Mesenteric fat pad (tissue), 1 donor: ENCODE measurements around the gene FAAH. TPM values are rescaled to one million over a fixed set of nuclear protein-coding genes. Genes with fewer than 3 reads are reported as not detected.

Source experiments
- DNase-seq: peaks from one replicate; pipeline ENCODE4 v3.0.0-alpha.2; 2020; ENCODE audit warnings: low spot score
- total RNA-seq: library from RNA; stranded (reverse); fragmentation: NEBNext Ultra II Directional; extraction: Animal tissue kit (Norgen Biotek cat#: 25700); gene quantifications from one replicate; pipeline ENCODE4 v1.2.1, GENCODE V29; 2021
- donor health status: DM: yes; HTN: yes; CAD: no.

The FAAH gene
- total RNA-seq, 1 donor from 2014 or later, result 16.4 TPM

DNA sequence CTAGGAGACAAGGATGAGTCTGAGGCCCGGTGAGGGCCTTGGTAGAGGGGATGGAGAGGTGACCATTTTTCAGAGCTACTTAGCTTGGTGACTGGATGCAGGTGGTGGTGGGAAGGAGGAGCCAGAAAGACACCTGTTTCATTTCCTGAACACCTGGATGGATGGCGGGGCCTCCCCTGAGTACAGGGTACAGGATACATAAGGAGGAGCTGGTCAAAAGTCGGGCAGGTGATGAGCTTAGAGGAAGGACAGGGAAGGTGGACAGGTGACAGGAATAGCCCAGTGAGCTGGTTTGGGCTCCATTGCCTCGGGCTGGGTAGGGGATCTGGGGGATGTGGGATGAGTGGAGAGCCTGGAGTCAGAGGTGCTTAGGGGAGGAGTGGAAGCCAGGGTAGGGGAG is 6.3 kb downstream of the FAAH start:
- DNase-seq, result no peak

DNA sequence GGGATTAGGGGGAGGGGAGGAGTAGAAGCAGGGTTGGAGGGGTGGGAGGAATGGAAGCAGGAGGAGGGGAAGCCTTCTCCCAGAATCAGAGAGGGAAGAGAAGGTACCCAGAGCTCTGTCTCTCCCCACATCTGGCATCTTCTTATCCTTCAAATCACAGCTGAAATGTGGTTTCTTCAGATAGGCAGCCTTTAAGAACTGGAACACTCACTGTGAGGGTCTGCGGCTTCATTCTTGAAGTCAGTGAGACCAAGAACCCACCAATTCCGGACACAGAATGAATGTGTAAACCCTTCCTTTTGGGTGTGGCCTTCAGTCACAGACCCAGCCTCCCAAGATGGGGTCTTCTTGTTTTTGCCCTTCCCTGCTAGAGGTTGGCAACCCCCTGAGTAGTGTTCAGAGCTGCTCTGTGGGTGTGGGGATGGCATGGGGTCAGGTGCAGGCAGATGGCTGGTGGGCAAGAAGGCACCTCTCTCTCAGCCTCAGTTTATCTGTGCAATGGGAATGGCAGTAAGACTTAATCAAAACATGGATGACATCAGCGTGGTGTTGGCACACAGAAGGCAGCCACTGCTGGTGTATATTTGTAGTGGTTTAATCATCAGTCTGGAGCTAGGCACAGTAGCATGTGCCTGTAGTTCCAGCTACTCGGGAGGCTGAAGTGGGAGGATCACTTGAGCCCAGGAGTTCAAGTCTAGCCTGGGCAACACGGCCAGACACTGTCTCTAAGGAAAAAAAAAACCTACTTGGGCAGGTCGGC is 7.2 kb downstream of the FAAH start:
- DNase-seq, result no peak

DNA sequence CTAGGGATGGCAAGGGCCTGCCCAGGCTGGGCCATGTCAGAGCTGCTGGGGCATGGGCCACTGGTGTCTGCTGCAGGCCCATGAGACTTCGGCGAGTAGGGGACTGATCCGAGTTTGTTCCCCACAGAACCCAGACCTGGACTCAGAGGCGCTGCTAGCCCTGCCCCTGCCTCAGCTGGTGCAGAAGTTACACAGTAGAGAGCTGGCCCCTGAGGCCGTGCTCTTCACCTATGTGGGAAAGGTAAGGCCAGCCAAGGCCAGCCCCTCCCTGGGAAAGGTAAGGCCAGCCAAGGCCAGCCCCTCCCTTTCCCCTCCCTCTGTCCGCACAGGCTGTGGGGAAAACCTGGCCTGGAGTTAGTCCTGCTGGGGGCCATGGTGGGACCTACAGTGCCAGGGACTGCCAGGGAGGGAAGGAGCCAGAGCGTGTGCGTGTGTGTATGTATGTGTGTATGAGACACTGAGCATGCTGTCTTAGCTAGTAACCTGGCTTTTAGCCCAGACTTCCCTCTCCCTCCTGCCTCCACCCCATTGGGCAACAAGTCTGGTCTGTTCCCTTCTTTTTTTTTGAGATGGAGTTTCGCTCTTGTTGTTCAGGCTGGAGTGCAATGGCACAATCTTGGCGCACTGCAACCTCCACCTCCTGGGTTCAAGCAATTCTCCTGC is 8.0 kb downstream of the FAAH start:
- DNase-seq, result no peak

DNA sequence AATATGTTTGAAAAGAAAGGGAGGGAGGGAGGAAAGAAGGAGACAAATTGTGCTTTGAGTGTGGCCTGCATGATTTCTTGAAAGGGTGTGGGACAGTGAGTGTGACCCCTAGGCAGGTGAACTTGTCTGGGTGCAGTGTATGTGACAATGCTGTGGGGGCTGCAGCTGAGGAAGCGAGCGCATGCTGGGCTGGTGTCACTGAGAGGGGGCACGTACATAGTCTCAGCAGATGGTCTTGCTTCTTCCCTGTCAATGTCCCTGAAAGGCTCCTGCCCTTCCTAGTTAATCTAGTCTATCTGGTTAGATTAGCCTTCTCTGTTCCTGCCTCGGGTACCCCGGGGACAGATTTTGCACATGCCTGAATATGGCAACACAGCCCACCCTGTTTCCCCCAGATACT is 9.8 kb downstream of the FAAH start:
- DNase-seq, result no peak

DNA sequence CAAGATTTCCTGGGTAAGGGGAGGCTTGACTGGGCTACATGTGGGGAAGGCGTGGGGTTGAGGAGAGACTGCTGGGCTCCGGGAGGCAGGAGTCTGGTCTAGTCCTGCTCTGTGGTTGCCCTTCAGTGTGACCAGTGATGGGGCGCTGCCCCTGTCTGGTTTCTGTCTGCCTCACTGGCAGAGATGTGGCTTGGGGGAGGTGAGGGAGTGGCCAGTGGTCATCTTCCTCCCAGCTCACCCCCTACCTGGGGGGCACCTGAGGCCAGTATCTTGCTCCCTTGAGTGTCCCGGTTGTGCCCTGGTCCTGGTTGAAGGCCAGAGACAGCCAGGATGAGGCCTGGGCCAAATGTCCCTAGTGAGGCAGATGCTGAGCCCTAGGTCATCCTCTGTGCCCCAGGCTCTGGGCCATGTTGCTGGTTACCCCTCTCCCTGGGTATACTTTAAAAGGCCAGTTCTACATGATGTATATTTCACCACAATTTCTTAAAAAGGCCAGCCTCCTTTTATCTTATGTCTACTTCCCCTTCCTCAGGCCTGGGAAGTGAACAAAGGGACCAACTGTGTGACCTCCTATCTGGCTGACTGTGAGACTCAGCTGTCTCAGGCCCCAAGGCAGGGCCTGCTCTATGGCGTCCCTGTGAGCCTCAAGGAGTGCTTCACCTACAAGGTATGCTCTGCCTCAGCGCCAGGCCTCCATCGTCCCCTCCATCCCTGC is 10.5 kb downstream of the FAAH start:
- no peak for DNase-seq

DNA sequence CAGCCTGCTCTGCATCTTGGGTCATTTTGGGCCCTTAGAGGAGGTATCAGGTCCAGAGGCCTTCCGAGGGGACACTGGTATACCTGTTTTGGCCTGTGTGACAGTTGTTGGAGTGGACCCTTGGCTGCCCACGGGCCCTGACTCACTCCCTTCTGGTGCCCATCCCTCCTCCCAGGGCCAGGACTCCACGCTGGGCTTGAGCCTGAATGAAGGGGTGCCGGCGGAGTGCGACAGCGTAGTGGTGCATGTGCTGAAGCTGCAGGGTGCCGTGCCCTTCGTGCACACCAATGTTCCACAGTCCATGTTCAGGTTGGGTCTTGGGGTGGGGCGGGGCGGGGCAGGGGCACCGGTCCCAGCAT is 11.1 kb downstream of the FAAH start:
- DNase-seq, result no peak

GRCh38 chr1:46405724-46406123 is 11.6 kb downstream of the FAAH start:
- no peak for DNase-seq

DNA sequence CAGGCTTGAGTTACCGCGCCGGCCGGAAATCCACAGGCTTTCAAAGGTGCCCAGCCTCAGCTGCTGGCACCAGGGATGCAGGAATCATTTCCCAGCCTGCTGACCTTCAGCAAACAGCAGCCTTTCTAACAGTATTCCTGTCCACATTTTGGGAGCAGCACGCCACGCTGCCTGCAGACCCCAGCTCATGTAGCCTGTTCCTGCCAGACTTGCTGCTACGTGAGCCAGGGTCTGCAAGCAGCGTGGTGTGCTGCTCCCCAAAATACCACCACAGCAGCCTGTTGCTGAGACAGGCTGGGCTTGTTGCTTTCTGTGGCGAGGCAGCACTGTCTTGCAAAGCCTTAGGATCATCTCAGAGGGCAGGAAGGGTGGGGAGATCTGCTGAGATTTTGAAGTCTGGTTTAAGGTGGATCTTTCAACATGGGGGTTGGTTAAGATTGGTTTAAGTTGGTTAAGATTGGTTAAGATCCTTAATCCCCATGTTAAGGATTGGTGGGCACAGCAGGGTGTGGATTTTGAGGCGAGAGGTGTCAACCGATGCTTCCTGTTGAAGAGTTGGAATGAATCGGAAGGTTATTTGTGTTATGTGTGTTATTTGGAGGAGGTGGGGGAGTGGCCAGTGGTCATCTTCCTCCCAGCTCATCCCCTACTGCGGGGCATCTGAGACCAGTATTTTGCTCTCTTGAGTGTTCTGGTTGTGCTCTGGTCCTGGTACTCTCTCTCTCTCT is 12.9 kb downstream of the FAAH start:
- DNase-seq, result no peak

DNA sequence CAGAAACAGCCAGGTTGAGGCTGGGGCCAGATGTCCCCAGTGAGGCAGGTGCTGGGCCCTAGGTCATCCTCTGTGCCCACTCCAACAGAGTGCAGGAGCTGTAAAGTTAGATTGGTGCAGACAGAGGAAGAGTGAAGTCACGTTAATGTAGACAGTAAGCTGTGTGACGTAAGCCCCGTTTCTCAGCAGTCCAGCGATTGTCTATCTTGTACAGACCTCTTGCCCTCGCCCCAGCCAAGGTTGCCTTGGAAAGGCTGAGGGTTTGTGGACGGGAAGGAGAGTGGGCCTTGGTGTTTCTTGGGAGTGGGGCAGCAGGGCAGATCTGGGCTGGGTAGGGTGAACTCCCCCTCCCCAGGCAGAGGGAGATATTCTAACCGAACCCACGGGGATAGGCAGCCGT is 13.5 kb downstream of the FAAH start:
- no peak for DNase-seq

GRCh38 chr1:46408356-46409062 is 14.4 kb downstream of the FAAH start:
- no peak for DNase-seq

DNA sequence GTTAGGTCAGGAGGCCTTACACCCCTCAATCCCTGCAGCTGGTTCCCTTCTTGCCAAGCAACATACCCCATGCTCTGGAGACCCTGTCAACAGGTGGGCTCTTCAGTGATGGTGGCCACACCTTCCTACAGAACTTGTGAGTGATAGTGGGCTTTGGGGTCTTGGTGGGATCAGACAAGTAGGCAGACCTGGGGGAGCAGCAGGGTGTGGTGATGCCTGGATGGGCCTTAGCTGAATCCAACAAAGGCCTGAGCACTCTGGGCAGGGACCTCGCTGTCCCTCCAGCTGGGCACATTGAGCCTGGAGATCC is 14.9 kb downstream of the FAAH start:
- no peak for DNase-seq

DNA sequence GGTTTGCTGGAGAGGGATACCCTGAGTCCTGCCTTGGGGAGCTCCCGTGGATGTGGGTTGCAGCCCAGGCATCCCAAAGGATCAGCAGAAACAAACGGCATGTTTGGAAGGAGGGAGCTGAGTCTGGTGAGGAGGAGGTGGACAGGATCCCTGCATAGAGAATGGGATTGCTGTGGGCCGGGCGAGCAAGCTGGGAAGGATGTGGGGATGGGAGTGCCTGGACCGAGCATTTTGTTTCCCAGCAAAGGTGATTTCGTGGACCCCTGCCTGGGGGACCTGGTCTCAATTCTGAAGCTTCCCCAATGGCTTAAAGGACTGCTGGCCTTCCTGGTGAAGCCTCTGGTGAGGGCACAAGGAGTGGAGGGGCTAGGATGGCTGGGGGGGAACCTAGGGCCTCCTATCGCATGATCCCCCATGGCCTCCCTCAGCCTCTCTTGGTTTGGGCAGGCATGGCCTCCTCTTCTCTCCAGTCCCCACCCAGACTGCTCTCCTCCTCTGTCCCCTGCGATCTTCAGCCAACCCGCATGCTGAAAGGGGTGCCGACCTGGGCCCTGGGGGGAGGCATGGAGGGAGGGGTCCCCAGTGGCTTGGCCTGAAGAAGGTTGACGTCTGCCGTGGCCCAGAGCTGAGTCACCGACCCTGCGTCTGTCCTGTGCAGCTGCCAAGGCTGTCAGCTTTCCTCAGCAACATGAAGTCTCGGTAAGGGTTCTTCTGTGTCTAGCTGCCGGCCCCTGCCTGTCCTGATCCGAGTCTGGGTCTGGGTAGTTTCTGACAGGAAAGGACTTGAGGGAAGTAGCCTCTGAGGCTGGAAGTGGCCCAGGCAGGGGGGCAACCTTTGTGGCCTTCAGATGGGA is 16.3 kb downstream of the FAAH start:
- DNase-seq, result no peak

DNA sequence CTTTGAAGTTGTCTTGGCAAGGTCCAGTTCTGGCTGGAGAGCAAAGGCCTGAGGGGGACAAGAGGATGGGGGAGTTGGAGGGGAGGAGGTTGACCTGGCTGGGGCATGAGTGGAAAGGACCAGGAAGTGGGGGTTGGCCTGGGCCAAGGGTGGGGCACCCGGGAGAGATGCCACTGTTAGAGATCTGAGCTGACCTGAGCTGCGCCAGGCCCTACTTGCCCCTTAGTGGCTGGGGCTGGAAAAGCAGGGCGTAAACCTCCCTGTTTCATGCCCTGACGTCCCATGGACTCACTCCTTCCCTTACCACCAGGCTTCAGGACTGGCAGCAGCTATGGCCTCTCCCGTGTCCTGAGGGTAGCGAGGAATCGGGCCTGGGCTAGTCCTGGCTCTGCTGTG is 16.9 kb downstream of the FAAH start:
- DNase-seq, result no peak

DNA sequence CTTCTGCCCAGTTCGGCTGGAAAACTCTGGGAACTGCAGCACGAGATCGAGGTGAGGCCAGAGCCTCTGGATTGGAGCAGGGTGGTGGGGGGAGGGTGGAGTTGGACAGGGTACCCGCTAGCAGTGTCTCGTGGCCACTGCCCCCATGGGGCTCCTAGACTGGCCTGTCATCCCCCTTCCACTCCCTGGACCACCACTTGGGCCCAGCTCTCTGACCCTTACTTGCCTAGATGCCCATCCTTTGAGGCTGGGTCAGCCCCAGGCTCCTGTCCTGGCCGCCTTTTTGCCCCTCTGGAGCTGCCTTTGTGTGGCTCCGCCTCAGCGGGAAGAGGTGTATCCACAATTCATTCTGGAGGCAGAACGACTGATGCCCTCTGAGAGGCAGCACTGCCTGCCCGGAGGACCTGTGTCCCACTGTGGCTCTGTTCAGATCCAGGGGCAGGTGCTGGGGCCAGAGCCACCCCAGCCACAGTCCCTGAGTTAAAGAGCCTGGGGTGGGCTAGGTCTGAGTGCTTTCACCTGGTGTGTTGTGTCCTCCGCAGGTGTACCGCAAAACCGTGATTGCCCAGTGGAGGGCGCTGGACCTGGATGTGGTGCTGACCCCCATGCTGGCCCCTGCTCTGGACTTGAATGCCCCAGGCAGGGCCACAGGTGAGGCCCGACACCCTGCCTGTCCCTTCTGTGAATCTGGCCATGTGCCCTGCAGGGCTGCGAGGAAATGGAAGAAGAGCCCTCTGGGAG is 17.7 kb downstream of the FAAH start:
- DNase-seq, result no peak

DNA sequence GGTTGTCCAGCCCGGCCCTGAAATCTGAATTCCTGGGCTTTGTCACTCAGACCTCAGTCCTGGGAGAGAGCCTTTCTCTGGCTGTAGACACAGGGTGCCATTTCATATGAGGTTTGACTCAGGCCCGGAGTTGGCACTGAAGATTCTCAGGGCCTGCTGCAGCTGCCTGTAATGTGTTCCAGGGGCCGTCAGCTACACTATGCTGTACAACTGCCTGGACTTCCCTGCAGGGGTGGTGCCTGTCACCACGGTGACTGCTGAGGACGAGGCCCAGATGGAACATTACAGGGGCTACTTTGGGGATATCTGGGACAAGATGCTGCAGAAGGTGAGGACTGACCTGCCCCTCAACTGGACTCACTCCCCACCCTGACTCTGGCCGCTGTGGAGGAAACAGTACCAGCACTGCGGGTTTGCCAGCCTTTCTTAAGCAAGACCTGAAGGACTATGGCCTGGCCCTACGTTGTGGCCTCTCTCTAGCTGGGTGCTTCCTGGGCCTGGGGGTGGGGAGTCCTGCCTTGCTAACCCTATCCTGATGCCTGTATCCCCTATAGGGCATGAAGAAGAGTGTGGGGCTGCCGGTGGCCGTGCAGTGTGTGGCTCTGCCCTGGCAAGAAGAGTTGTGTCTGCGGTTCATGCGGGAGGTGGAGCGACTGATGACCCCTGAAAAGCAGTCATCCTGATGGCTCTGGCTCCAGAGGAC is 18.9 kb downstream of the FAAH start:
- no peak for DNase-seq

DNA sequence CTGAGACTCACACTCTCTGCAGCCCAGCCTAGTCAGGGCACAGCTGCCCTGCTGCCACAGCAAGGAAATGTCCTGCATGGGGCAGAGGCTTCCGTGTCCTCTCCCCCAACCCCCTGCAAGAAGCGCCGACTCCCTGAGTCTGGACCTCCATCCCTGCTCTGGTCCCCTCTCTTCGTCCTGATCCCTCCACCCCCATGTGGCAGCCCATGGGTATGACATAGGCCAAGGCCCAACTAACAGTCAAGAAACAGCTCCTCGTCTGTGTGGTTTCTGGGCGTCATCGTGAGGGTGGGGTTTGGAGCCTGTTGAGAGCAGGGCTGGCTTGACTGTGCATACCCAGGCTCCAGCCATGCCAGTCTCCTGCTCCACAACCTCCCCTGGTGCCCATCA is 19.5 kb downstream of the FAAH start:
- DNase-seq, result no peak

GRCh38 chr1:46415514-46415913 is 21.4 kb downstream of the FAAH start:
- DNase-seq, result no peak

DNA sequence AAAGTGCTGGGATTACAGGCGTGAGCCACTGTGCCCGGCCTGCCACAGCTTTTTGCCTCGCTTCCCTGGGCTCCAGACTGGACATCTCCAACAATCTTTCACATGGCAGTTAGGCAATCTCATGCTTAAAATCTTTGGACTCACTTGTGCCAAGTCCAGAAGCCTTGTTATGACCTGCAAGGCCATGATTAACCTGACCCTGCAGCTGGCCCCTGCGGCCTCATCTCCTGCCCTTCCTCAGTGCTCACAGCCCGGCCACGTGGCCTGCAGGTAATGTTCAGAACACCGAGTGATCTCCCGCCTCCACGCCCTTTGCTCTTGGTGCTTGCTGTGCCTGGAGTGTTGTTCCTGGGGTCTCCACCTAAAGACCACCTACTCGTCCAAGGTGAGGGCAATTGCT is 24.9 kb downstream of the FAAH start:
- DNase-seq, result no peak

GRCh38 chr1:46420533-46420915 is 26.4 kb downstream of the FAAH start:
- DNase-seq, result no peak
